ENCODE results near the gene ANKRD44. TPM values are rescaled to one million over a fixed set of nuclear protein-coding genes. Genes with fewer than 3 reads are reported as not detected.

ANKRD44 gene
- total RNA-seq, 2 donors from 2014 or later, result 7.0 to 7.9 TPM

GRCh38 chr2:196954001-196954400 lies 356.6 kb downstream of the ANKRD44 start:
- no peak for DNase-seq
- H3K9ac ChIP-seq (ENCODE audit: low read depth in 2 of 2, low read length in 2 of 2), result no peak overlapping the region
- H3K36me3 ChIP-seq, result no peaks in the 10 kb centered on the region
- H3K9me3 ChIP-seq, result no peaks in the 10 kb centered on the region
- no peak overlapping the region for H3K4me3 ChIP-seq
- no peaks in the 10 kb centered on the region for H3K27me3 ChIP-seq
- intact Hi-C loops (cut with DNase I), result no loop called here
- no peaks in the 10 kb centered on the region for H3K4me1 ChIP-seq
- no peak overlapping the region for H3K27ac ChIP-seq
- TF ChIP-seq, protein P1, sequence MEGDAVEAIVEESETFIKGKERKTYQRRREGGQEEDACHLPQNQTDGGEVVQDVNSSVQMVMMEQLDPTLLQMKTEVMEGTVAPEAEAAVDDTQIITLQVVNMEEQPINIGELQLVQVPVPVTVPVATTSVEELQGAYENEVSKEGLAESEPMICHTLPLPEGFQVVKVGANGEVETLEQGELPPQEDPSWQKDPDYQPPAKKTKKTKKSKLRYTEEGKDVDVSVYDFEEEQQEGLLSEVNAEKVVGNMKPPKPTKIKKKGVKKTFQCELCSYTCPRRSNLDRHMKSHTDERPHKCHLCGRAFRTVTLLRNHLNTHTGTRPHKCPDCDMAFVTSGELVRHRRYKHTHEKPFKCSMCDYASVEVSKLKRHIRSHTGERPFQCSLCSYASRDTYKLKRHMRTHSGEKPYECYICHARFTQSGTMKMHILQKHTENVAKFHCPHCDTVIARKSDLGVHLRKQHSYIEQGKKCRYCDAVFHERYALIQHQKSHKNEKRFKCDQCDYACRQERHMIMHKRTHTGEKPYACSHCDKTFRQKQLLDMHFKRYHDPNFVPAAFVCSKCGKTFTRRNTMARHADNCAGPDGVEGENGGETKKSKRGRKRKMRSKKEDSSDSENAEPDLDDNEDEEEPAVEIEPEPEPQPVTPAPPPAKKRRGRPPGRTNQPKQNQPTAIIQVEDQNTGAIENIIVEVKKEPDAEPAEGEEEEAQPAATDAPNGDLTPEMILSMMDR (IDR thresholded peaks at IDR 0.05), result no peak

DNA sequence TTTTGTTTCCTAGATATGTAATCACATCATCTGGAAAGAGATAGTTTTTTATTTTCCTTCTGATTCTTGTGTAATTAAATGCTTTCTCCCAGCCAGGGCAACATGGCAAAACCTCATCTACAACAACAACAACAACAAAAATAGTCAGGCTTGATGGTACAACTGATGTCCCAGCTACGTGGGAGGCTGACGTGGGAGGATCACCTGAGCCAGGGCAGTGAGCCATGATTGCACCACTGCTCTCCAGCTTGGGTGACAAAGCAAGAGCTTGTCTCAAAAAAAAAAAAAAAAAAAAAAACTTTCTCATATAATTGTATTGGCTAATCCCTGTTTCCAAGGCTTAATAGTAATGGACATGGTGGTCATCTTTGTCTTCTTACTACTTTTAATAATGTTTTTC lies 357.6 kb downstream of the ANKRD44 start:
- H3K36me3 ChIP-seq, result no peaks in the 10 kb centered on the region
- H3K27ac ChIP-seq, result no peak overlapping the region
- no peaks in the 10 kb centered on the region for H3K9me3 ChIP-seq
- no peaks in the 10 kb centered on the region for H3K4me1 ChIP-seq
- no peaks in the 10 kb centered on the region for H3K27me3 ChIP-seq
- no peak overlapping the region for H3K4me3 ChIP-seq
- intact Hi-C loops (cut with DNase I), result no loop called here
- TF ChIP-seq, protein P1 (IDR thresholded peaks at IDR 0.05), result no peak
- no peak for DNase-seq
- no peak overlapping the region for H3K9ac ChIP-seq (ENCODE audit: low read depth in 2 of 2, low read length in 2 of 2)

DNA sequence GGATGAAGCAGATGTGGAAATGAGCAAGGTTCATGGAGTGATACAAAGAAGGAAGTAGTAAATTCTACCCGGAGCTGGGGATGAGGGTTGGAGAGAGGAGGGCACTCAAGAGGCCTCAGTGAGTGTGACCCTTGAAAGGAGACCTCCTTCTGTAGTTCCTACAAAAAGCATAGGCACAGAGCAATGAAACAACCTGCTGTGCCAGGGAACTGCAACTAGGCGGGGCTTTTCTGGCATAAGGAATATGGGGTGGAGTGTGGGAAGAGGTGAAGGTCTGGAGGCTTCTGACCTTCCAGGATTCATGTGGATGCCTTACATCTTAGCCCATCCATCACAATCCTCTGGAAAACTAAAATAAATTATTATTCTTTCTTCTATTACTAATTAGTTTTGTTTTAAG lies 358.6 kb downstream of the ANKRD44 start:
- Histone ChIP-seq H3K4me1 (no peaks in the 10 kb centered on the region), H3K4me3 (no peak overlapping the region), H3K9ac (ENCODE audit: low read depth in 2 of 2, low read length in 2 of 2) (no peak overlapping the region), H3K27me3 (no peaks in the 10 kb centered on the region), H3K27ac (no peak overlapping the region), H3K36me3 (no peaks in the 10 kb centered on the region), H3K9me3 (no peaks in the 10 kb centered on the region)
- intact Hi-C loops (cut with DNase I), result no loop called here
- DNase-seq, result no peak
- TF ChIP-seq, protein P1 (IDR thresholded peaks at IDR 0.05), result no peak

- no peak for DNase-seq
Observed at GRCh38 chr2:196949116-196949515, 361.5 kb downstream of the ANKRD44 start.

DNA sequence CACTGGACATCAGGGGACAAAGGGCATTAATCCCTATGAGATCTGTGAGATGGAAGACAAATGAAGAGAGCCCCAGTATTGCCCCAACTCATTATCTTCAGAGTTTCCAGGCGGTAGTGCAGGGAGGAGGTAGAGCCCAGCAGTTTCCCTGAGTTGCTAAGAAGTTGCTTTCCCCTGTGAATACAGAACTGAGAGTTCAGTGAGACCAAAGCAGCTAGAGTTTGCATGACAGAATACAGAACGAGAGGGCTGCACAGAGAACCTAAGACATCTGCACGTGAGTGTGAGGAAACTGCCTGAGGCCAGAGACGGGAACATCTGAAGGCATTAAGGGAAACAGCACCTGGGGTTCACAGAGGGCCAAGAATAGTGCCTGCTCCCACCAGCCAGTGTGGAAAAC lies 366.0 kb downstream of the ANKRD44 start:
- no peak overlapping the region for H3K9ac ChIP-seq (ENCODE audit: low read depth in 2 of 2, low read length in 2 of 2)
- H3K27ac ChIP-seq, result no peak overlapping the region
- H3K4me1 ChIP-seq, result no peaks in the 10 kb centered on the region
- no peak overlapping the region for H3K4me3 ChIP-seq
- TF ChIP-seq, protein P1 (IDR thresholded peaks at IDR 0.05), result no peak
- H3K9me3 ChIP-seq, result no peaks in the 10 kb centered on the region
- DNase-seq, result no peak
- no peaks in the 10 kb centered on the region for H3K36me3 ChIP-seq
- intact Hi-C loops (cut with DNase I), result no loop called here
- no peaks in the 10 kb centered on the region for H3K27me3 ChIP-seq

More at GRCh38 chr2:196949116-196949515, 361.5 kb downstream of the ANKRD44 start:
- Histone ChIP-seq H3K36me3 (no peaks in the 10 kb centered on the region), H3K4me1 (no peaks in the 10 kb centered on the region), H3K4me3 (no peak overlapping the region), H3K9me3 (no peaks in the 10 kb centered on the region), H3K9ac (ENCODE audit: low read depth in 2 of 2, low read length in 2 of 2) (no peak overlapping the region), H3K27me3 (no peaks in the 10 kb centered on the region), H3K27ac (no peak overlapping the region)
- intact Hi-C loops (cut with DNase I), result no loop called here
- TF ChIP-seq, protein P1 (IDR thresholded peaks at IDR 0.05), result no peak

Data from colonic mucosa (tissue), 4 donors.